ENCODE results near the gene PTDSS2. TPM values are rescaled to one million over a fixed set of nuclear protein-coding genes. Genes with fewer than 3 reads are reported as not detected.

PTDSS2 gene
- total RNA-seq, 1 donor from 2014 or later, result 47.3 TPM

- no peak for FAIRE-seq
- Histone ChIP-seq H3K9ac (ENCODE audit: low read length) (no peak overlapping the region), H3K27me3 (ENCODE audit: insufficient read depth, low read length) (no peaks in the 10 kb centered on the region), H3K4me3 (ENCODE audit: insufficient read depth, low read depth, low read length) (no peak overlapping the region), H3K4me2 (ENCODE audit: low read length) (no peak overlapping the region), H4K20me1 (ENCODE audit: insufficient read depth, low read length) (peaks cover 4% of the 10 kb centered on the region), H2AFZ (ENCODE audit: low read depth, low read length) (no peak overlapping the region), H3K79me2 (ENCODE audit: insufficient read depth, low read length) (peaks cover 11% of the 10 kb centered on the region), H3K4me1 (ENCODE audit: insufficient read depth, low read length) (no peaks in the 10 kb centered on the region), H3K36me3 (ENCODE audit: insufficient read depth, low read length) (no peaks in the 10 kb centered on the region), H3K27ac (ENCODE audit: low read depth, low read length) (no peak overlapping the region), H3K9me3 (ENCODE audit: insufficient read depth, low read depth, low read length) (no peaks in the 10 kb centered on the region)
- no peaks in the 10 kb centered on the region for H3K27me3 Mint-ChIP-seq (ENCODE audit: low read depth, unreplicated experiment)
- H3K4me3 Mint-ChIP-seq (ENCODE audit: unreplicated experiment), result no peak overlapping the region
- no peaks in the 10 kb centered on the region for H3K9me3 Mint-ChIP-seq (ENCODE audit: unreplicated experiment)
- no peaks in the 10 kb centered on the region for H3K36me3 Mint-ChIP-seq (ENCODE audit: low read depth, unreplicated experiment)
- H3K4me1 Mint-ChIP-seq (ENCODE audit: low read depth, unreplicated experiment), result no peaks in the 10 kb centered on the region
- no peak for DNase-seq (ENCODE audit: low read depth)
- no peak for TF ChIP-seq EZH2 (IDR thresholded peaks at IDR 0.05; ENCODE audit: insufficient read depth, low read length)
- TF ChIP-seq CTCF (IDR thresholded peaks at IDR 0.05; ENCODE audit: insufficient read depth, low read depth, low read length), result no peak
- H3K27ac Mint-ChIP-seq (ENCODE audit: unreplicated experiment), result no peak overlapping the region
These were observed 39.6 kb downstream of the PTDSS2 start for GRCh38 chr11:489610-490185.

GRCh38 chr11:490186-490929, 40.3 kb downstream of the PTDSS2 start:
- Mint-ChIP-seq H3K36me3 (ENCODE audit: low read depth, unreplicated experiment) (peaks cover 2% of the 10 kb centered on the region), H3K27me3 (ENCODE audit: low read depth, unreplicated experiment) (no peaks in the 10 kb centered on the region), H3K4me3 (ENCODE audit: unreplicated experiment) (no peak overlapping the region), H3K27ac (ENCODE audit: unreplicated experiment) (no peak overlapping the region), H3K4me1 (ENCODE audit: low read depth, unreplicated experiment) (no peaks in the 10 kb centered on the region), H3K9me3 (ENCODE audit: unreplicated experiment) (no peaks in the 10 kb centered on the region)
- H4K20me1 ChIP-seq (ENCODE audit: insufficient read depth, low read length), result peaks cover 7% of the 10 kb centered on the region
- DNase-seq (ENCODE audit: low read depth) (no peak), FAIRE-seq (no peak)
- no peak overlapping the region for H3K4me2 ChIP-seq (ENCODE audit: low read length)
- H3K36me3 ChIP-seq (ENCODE audit: insufficient read depth, low read length), result no peaks in the 10 kb centered on the region
- H3K27ac ChIP-seq (ENCODE audit: low read depth, low read length), result no peak overlapping the region
- H3K4me3 ChIP-seq (ENCODE audit: insufficient read depth, low read depth, low read length), result no peak overlapping the region
- H3K79me2 ChIP-seq (ENCODE audit: insufficient read depth, low read length), result peaks cover 6% of the 10 kb centered on the region
- no peaks in the 10 kb centered on the region for H3K27me3 ChIP-seq (ENCODE audit: insufficient read depth, low read length)
- no peak overlapping the region for H2AFZ ChIP-seq (ENCODE audit: low read depth, low read length)
- H3K9me3 ChIP-seq (ENCODE audit: insufficient read depth, low read depth, low read length), result no peaks in the 10 kb centered on the region
- TF ChIP-seq EZH2 (IDR thresholded peaks at IDR 0.05; ENCODE audit: insufficient read depth, low read length) (no peak), CTCF (IDR thresholded peaks at IDR 0.05; ENCODE audit: insufficient read depth, low read depth, low read length) (no peak)
- no peaks in the 10 kb centered on the region for H3K4me1 ChIP-seq (ENCODE audit: insufficient read depth, low read length)
- H3K9ac ChIP-seq (ENCODE audit: low read length), result no peak overlapping the region

- peaks cover 6% of the 10 kb centered on the region for H3K36me3 Mint-ChIP-seq (ENCODE audit: low read depth, unreplicated experiment)
- H3K4me3 Mint-ChIP-seq (ENCODE audit: unreplicated experiment), result no peak overlapping the region
- Histone ChIP-seq H3K4me1 (ENCODE audit: insufficient read depth, low read length) (no peaks in the 10 kb centered on the region), H4K20me1 (ENCODE audit: insufficient read depth, low read length) (peaks cover 12% of the 10 kb centered on the region), H3K36me3 (ENCODE audit: insufficient read depth, low read length) (no peaks in the 10 kb centered on the region), H3K27me3 (ENCODE audit: insufficient read depth, low read length) (no peaks in the 10 kb centered on the region), H3K4me2 (ENCODE audit: low read length) (no peak overlapping the region), H3K4me3 (ENCODE audit: insufficient read depth, low read depth, low read length) (no peak overlapping the region), H3K27ac (ENCODE audit: low read depth, low read length) (no peak overlapping the region), H2AFZ (ENCODE audit: low read depth, low read length) (no peak overlapping the region), H3K9ac (ENCODE audit: low read length) (no peak overlapping the region), H3K79me2 (ENCODE audit: insufficient read depth, low read length) (peaks cover 5% of the 10 kb centered on the region), H3K9me3 (ENCODE audit: insufficient read depth, low read depth, low read length) (no peaks in the 10 kb centered on the region)
- DNase-seq (ENCODE audit: low read depth) (no peak), FAIRE-seq (no peak)
- H3K27me3 Mint-ChIP-seq (ENCODE audit: low read depth, unreplicated experiment), result no peaks in the 10 kb centered on the region
- peaks cover 3% of the 10 kb centered on the region for H3K4me1 Mint-ChIP-seq (ENCODE audit: low read depth, unreplicated experiment)
- no peak for TF ChIP-seq EZH2 (IDR thresholded peaks at IDR 0.05; ENCODE audit: insufficient read depth, low read length)
- no peak for TF ChIP-seq CTCF (IDR thresholded peaks at IDR 0.05; ENCODE audit: insufficient read depth, low read depth, low read length)
- no peak overlapping the region for H3K27ac Mint-ChIP-seq (ENCODE audit: unreplicated experiment)
- no peaks in the 10 kb centered on the region for H3K9me3 Mint-ChIP-seq (ENCODE audit: unreplicated experiment)
These were observed 40.8 kb downstream of the PTDSS2 start for GRCh38 chr11:490930-491260.

Data from astrocyte (in vitro differentiated cells and primary cell).